Parathyroid adenoma (tissue), 2 donors: ENCODE data around the gene BCAS4.
"Not testable (repeated sequence)": the region's sequence is repeated elsewhere in the genome, so short reads cannot be mapped to it uniquely, and the experiment has no call there.

ENCODE experiments used
- H2AFZ ChIP-seq: fragments of 300-600 bp; sonication (generic); one replicate; pipeline ENCODE4 v1.7.0; 2017; ENCODE audit warnings: antibody characterized with exemption, mild to moderate bottlenecking
- H3K27ac ChIP-seq: fragments of 300-600 bp; sonication (generic); one replicate; pipeline ENCODE4 v1.7.0; 2017
- H3K27me3 ChIP-seq: fragments of 300-600 bp; sonication (generic); one replicate; pipeline ENCODE4 v1.7.0; 2017; ENCODE audit warnings: low read length; ENCODE audit not compliant: control insufficient read depth, insufficient read depth
- H3K36me3 ChIP-seq: fragments of 300-600 bp; sonication (generic); one replicate; pipeline ENCODE4 v1.7.0; 2017; ENCODE audit warnings: low read length; ENCODE audit not compliant: control insufficient read depth, insufficient read depth
- H3K4me1 ChIP-seq: fragments of 300-600 bp; sonication (generic); one replicate; pipeline ENCODE4 v1.7.0; 2017; ENCODE audit warnings: control low read depth
- H3K4me2 ChIP-seq: fragments of 300-600 bp; sonication (generic); one replicate; pipeline ENCODE4 v1.7.0; 2017; ENCODE audit warnings: low read length
- H3K4me3 ChIP-seq: fragments of 300-600 bp; sonication (generic); one replicate; pipeline ENCODE4 v1.7.0; 2017; ENCODE audit warnings: low read depth, low read length
- H3K79me2 ChIP-seq: fragments of 300-600 bp; sonication (generic); one replicate; pipeline ENCODE4 v1.7.0; 2017; ENCODE audit warnings: control low read depth
- H3K9ac ChIP-seq: fragments of 300-600 bp; sonication (generic); one replicate; pipeline ENCODE4 v1.7.0; 2017; ENCODE audit warnings: mild to moderate bottlenecking
- H3K9me3 ChIP-seq: fragments of 300-600 bp; sonication (generic); one replicate; pipeline ENCODE4 v1.7.0; 2017; ENCODE audit warnings: low read length; ENCODE audit not compliant: control insufficient read depth
- TF ChIP-seq, protein P1 (sequence below): fragments of 300-600 bp; sonication (generic); IDR thresholded peaks from one replicate; pipeline ENCODE4 v1.7.0; 2017; ENCODE audit warnings: antibody characterized with exemption, mild to moderate bottlenecking
- donor health status: primary hyperparathyroidism.

The BCAS4 gene

GRCh38 chr20:50876816-50877215 lies 82.0 kb downstream of the BCAS4 start:
- TF ChIP-seq, protein P1, sequence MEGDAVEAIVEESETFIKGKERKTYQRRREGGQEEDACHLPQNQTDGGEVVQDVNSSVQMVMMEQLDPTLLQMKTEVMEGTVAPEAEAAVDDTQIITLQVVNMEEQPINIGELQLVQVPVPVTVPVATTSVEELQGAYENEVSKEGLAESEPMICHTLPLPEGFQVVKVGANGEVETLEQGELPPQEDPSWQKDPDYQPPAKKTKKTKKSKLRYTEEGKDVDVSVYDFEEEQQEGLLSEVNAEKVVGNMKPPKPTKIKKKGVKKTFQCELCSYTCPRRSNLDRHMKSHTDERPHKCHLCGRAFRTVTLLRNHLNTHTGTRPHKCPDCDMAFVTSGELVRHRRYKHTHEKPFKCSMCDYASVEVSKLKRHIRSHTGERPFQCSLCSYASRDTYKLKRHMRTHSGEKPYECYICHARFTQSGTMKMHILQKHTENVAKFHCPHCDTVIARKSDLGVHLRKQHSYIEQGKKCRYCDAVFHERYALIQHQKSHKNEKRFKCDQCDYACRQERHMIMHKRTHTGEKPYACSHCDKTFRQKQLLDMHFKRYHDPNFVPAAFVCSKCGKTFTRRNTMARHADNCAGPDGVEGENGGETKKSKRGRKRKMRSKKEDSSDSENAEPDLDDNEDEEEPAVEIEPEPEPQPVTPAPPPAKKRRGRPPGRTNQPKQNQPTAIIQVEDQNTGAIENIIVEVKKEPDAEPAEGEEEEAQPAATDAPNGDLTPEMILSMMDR, result no peak
- no peaks in the 10 kb centered on the region for H3K9me3 ChIP-seq
- H2AFZ ChIP-seq, result no peak overlapping the region
- no peaks in the 10 kb centered on the region for H3K27me3 ChIP-seq
- no peak overlapping the region for H3K4me3 ChIP-seq
- no peak overlapping the region for H3K27ac ChIP-seq
- no peak overlapping the region for H3K4me2 ChIP-seq
- no peaks in the 10 kb centered on the region for H3K4me1 ChIP-seq
- no peaks in the 10 kb centered on the region for H3K79me2 ChIP-seq
- no peaks in the 10 kb centered on the region for H3K36me3 ChIP-seq
- H3K9ac ChIP-seq, result no peak overlapping the region

GRCh38 chr20:50877232-50877743 lies 82.4 kb downstream of the BCAS4 start:
- H3K27me3 ChIP-seq, result no peaks in the 10 kb centered on the region
- H3K4me3 ChIP-seq, result no peak overlapping the region
- H3K79me2 ChIP-seq, result no peaks in the 10 kb centered on the region
- no peak overlapping the region for H2AFZ ChIP-seq
- TF ChIP-seq, protein P1, result no peak
- H3K27ac ChIP-seq, result no peak overlapping the region
- H3K9ac ChIP-seq, result no peak overlapping the region
- no peaks in the 10 kb centered on the region for H3K36me3 ChIP-seq
- H3K4me1 ChIP-seq, result no peaks in the 10 kb centered on the region
- no peak overlapping the region for H3K4me2 ChIP-seq
- no peaks in the 10 kb centered on the region for H3K9me3 ChIP-seq

- no peak overlapping the region for H3K27ac ChIP-seq
- H3K4me2 ChIP-seq, result no peak overlapping the region
- no peaks in the 10 kb centered on the region for H3K4me1 ChIP-seq
- no peaks in the 10 kb centered on the region for H3K9me3 ChIP-seq
- no peaks in the 10 kb centered on the region for H3K79me2 ChIP-seq
- H3K4me3 ChIP-seq, result no peak overlapping the region
- H2AFZ ChIP-seq, result no peak overlapping the region
- no peaks in the 10 kb centered on the region for H3K36me3 ChIP-seq
- no peak overlapping the region for H3K9ac ChIP-seq
- TF ChIP-seq, protein P1, result no peak
- no peaks in the 10 kb centered on the region for H3K27me3 ChIP-seq
Measured at GRCh38 chr20:50879649-50880550, 85.0 kb downstream of the BCAS4 start.

DNA sequence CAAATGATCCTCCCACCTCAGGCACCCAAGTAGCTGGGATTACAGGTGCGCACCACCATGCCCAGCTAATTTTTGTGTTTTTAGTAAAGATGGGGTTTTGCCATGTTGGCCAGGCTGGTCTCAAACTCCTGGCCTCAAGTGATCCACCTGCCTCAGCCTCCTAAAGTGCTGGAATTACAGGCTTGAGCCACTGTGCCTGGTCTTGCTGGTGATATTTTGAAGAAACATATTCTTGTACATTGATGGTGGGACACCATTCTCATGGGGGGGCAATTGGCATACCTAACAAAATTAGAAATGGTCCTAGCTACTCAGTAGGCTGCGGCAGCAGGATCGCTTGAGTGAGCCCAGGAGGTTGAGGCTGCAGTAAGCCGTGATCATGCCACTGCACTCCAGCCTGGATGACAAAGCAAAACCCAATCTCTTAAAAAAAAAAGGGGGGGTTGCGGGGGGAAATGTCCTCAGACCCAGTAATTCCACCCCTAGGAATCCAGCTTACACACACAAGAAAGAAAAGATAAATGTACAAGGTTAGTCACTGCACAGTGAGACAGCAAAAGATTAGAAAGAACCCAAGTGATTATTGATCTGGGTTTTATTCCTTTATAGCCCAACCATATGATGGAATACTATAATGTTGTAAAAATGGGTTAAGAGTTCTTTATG lies 87.0 kb downstream of the BCAS4 start:
- not testable (repeated sequence) for H3K9ac ChIP-seq, H2AFZ ChIP-seq, H3K79me2 ChIP-seq, H3K9me3 ChIP-seq, H3K36me3 ChIP-seq, H3K4me1 ChIP-seq, H3K27ac ChIP-seq, H3K4me3 ChIP-seq, H3K27me3 ChIP-seq, H3K4me2 ChIP-seq

- H3K79me2 ChIP-seq, result no peaks in the 10 kb centered on the region
Measured at GRCh38 chr20:50883856-50884255, 89.0 kb downstream of the BCAS4 start.

More at GRCh38 chr20:50883856-50884255, 89.0 kb downstream of the BCAS4 start:
- Histone ChIP-seq H3K27ac (no peak overlapping the region), H3K9me3 (no peaks in the 10 kb centered on the region), H3K4me1 (no peaks in the 10 kb centered on the region), H3K36me3 (no peaks in the 10 kb centered on the region), H3K9ac (no peak overlapping the region), H2AFZ (no peak overlapping the region), H3K4me2 (no peak overlapping the region), H3K27me3 (no peaks in the 10 kb centered on the region), H3K4me3 (no peak overlapping the region)
- TF ChIP-seq, protein P1, result no peak
